ENCODE data around the gene ANKRD60. TPM values are rescaled to one million over a fixed set of nuclear protein-coding genes. Genes with fewer than 3 reads are reported as not detected.

Gene ANKRD60
- total RNA-seq, 1 experiment from 2014 or later = not detected

DNA sequence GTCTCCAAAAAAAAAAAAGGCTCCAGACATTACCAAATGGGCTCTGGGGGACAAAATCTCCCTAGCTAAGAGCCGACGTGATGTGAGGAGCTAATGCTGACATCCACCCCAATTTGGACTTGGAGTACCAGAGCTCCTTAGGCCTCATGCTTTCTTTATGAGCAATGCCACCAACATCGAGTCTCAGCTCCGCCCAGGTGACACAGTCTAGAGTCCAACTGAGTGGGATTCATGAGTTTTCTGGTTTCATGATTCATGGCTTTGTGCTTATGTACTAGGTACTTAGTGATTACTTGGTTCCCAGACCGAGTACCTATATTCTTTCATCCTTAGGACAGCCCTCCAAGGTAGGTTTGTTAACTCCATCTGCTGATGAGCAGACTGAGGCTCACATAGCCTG is 4.4 kb downstream of the ANKRD60 start:
- peaks cover 10% of the 10 kb centered on the region for H3K23me2 ChIP-seq (ENCODE audit: insufficient read length, low read depth, low read length, poor library complexity, severe bottlenecking)
- Mint-ChIP-seq H3K4me1 (peaks cover 6 to 7% of the 10 kb centered on the region in 2 experiments), H3K9me3 (peaks cover 9 to 12% of the 10 kb centered on the region in 2 experiments), H3K27ac (no peak overlapping the region; a peak in 1 of 7 replicates), H3K36me3 (ENCODE audit: insufficient read depth in 1 of 3, low read depth in 3 of 3) (peaks cover 6 to 14% (median 10%) of the 10 kb centered on the region in 3 experiments), H3K27me3 (ENCODE audit: low read depth) (peaks cover 53% of the 10 kb centered on the region), H3K4me3 (no peak overlapping the region)
- H3K23ac ChIP-seq (ENCODE audit: insufficient read length, low read depth, low read length) = no peak overlapping the region
- no peak overlapping the region for H3T11ph ChIP-seq (ENCODE audit: low read length)
- H2BK15ac ChIP-seq (ENCODE audit: low read depth, low read length) = no peak overlapping the region
- H2BK5ac ChIP-seq (ENCODE audit: insufficient read length, low read length) = no peak overlapping the region
- no peak overlapping the region for H3K14ac ChIP-seq (ENCODE audit: insufficient read depth, low read length)
- no peaks in the 10 kb centered on the region for H3K79me2 ChIP-seq (ENCODE audit: insufficient read depth, low read length)
- H3K4ac ChIP-seq (ENCODE audit: low read depth, low read length) = no peak overlapping the region
- no peak overlapping the region for H4K5ac ChIP-seq (ENCODE audit: insufficient read length, low read depth, low read length)
- H2BK12ac ChIP-seq (ENCODE audit: insufficient read length, low read depth, low read length) = no peak overlapping the region
- TF ChIP-seq, protein P1, sequence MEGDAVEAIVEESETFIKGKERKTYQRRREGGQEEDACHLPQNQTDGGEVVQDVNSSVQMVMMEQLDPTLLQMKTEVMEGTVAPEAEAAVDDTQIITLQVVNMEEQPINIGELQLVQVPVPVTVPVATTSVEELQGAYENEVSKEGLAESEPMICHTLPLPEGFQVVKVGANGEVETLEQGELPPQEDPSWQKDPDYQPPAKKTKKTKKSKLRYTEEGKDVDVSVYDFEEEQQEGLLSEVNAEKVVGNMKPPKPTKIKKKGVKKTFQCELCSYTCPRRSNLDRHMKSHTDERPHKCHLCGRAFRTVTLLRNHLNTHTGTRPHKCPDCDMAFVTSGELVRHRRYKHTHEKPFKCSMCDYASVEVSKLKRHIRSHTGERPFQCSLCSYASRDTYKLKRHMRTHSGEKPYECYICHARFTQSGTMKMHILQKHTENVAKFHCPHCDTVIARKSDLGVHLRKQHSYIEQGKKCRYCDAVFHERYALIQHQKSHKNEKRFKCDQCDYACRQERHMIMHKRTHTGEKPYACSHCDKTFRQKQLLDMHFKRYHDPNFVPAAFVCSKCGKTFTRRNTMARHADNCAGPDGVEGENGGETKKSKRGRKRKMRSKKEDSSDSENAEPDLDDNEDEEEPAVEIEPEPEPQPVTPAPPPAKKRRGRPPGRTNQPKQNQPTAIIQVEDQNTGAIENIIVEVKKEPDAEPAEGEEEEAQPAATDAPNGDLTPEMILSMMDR (conservative IDR thresholded peaks at IDR 0.05) = no peak
- H3K4me1 ChIP-seq (ENCODE audit: insufficient read depth, low read length) = no peaks in the 10 kb centered on the region
- no peaks in the 10 kb centered on the region for H4K20me1 ChIP-seq (ENCODE audit: control insufficient read depth, insufficient read depth, insufficient read length)
- H4K8ac ChIP-seq (replicated peaks; ENCODE audit: insufficient read length, low read depth, low read length) = no peak overlapping the region
- no CpG with 5 or more reads among the region's 5 CpGs for whole genome bisulfite sequencing (ENCODE audit: extremely low coverage, insufficient read length, low lambda C conversion rate)
- no peak overlapping the region for H2AFZ ChIP-seq (ENCODE audit: low read length)
- no peak overlapping the region for H3K4me2 ChIP-seq (ENCODE audit: insufficient read depth, insufficient read length, low read length)
- H2AK5ac ChIP-seq (ENCODE audit: insufficient read length, low read length) = no peak overlapping the region
- no peak overlapping the region for H2BK120ac ChIP-seq (ENCODE audit: low read depth, low read length, poor library complexity, severe bottlenecking)
- H3K9me3 ChIP-seq (ENCODE audit: control insufficient read depth, low read depth, low read length) = no peaks in the 10 kb centered on the region
- no peak overlapping the region for H3K9ac ChIP-seq (ENCODE audit: extremely low read depth, insufficient read length, low read length)
- H3K27me3 ChIP-seq (ENCODE audit: insufficient read depth, low read length) = peaks cover 8% of the 10 kb centered on the region; the same call in 1 of the 2 replicates
- no peaks in the 10 kb centered on the region for H3K79me1 ChIP-seq (ENCODE audit: insufficient read depth, low read depth, low read length, poor library complexity, severe bottlenecking)
- H3K56ac ChIP-seq (ENCODE audit: insufficient read length, low read depth, low read length) = no peak overlapping the region
- no peak overlapping the region for H3K18ac ChIP-seq (ENCODE audit: insufficient read length, low read depth, low read length)
- H2BK20ac ChIP-seq (ENCODE audit: low read depth, low read length, poor library complexity, severe bottlenecking) = no peak overlapping the region
- H3K27ac ChIP-seq (ENCODE audit: insufficient read length, low read depth, low read length) = no peak overlapping the region
- no peak for DNase-seq
- H4K91ac ChIP-seq (ENCODE audit: insufficient read length, low read depth, low read length) = no peak overlapping the region
